Erythroblast (primary cell): ENCODE data around the gene GALNT10.

Experiments used
- DNase-seq, 2 experiments: peaks; one replicate each; lab custom pipeline; 2025; lab: John Stamatoyannopoulos, UW
- GATA1 ChIP-seq: IDR thresholded peaks from 2 replicates; pipeline ENCODE4 v1.6.1; 2011; ENCODE audit warnings: low read depth, mild to moderate bottlenecking, control low read depth, low read length, moderate library complexity
- POLR2A ChIP-seq: IDR thresholded peaks from 2 replicates; pipeline ENCODE4 v1.6.1; 2011; ENCODE audit warnings: mild to moderate bottlenecking, low read length

Gene GALNT10

DNA sequence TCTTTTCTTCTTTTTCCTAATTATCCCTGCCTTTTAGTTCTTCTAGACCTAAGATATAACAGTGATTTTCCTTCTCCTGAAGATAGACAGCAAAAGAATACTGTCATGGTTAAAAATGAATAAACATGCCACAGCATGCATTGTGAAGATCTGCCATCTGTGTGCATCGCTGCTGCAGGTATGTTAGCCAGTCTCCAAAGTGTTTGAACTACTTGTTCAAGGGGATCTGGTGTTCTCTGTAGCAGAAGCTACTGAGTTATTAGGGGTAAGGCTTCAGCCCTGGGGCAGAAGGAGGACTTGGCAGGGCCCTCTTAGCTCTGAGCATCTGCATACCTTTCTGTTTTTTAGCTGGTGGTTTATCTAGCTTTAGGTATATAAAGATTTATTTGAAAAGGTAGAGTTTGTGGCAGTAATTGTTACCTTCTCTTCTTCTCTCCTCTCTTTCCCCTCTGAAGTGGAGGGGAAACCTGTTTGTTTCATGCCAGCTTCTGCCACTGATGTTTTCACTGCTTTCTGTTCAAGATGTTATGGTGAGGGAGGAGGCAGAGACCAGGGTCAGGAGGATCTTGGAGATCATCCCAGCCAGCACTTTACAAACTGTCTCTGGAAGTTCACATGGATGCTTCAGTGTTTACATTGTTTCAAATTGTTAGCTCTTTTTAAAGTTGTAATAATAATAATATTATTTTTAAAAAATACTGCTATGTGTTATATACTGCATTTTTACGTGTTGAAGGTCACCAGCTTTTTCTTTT lies 25.2 kb downstream of the GALNT10 start:
- no peak for DNase-seq
- TF ChIP-seq GATA1 (no peak), POLR2A (no peak)

GRCh38 chr5:154217462-154217861 lies 26.9 kb downstream of the GALNT10 start:
- TF ChIP-seq POLR2A, result no peak

GRCh38 chr5:154218786-154219185 lies 28.3 kb downstream of the GALNT10 start:
- no peak for DNase-seq
- no peak for TF ChIP-seq POLR2A
- TF ChIP-seq GATA1, result no peak

More at GRCh38 chr5:154217462-154217861, 26.9 kb downstream of the GALNT10 start:
- DNase-seq, result no peak

DNA sequence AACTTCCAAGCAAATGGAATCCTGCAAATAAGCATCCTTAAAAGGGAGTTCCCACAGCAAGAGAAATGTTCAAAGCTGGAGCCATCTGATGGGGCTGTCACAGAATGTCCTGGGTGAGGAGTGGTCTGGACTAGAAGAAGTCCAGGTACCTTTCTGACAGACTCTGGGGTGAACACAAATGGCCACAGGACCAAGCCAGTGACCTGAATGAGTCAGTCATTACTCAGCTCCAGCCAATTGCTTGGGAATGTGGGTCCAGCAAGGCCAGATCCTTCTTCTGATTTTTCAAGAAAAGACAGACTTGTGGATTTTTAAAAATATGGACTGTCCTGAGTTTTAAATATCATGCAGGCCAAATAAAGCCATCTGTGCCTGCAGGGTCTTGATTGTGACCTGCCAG lies 30.1 kb downstream of the GALNT10 start:
- DNase-seq, result no peak
- TF ChIP-seq GATA1 (no peak), POLR2A (no peak)

DNA sequence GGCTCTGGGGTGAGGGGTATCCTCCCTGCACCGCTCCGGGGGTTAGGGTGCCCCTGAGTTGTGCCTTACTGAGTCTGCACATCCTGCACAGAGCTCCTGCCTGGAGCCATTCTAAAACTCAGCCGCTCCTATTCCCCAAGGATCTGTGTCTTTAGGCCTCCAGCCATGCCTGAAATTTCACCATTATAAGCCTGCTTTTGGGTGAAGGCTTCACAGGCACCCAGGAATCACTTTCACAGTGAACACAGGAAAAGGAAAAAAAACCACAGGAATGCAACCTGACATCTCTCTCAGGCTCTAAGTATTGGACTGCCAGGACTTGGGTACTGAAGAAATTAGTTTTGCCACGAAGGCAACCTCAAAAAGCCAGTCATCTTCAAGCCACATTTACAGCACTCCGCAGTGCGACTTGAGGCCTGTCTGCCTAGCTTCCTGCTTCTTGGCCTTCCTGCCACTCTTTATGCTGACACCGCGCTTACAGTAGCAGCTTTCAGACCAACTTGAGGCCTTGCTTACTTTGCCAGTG lies 30.9 kb downstream of the GALNT10 start:
- no peak for TF ChIP-seq POLR2A
- no peak for TF ChIP-seq GATA1
- DNase-seq, result no peak

- TF ChIP-seq POLR2A, result no peak
- no peak for TF ChIP-seq GATA1
- no peak for DNase-seq
These were observed 31.9 kb downstream of the GALNT10 start for GRCh38 chr5:154222414-154222813.

GRCh38 chr5:154223320-154223719 lies 32.8 kb downstream of the GALNT10 start:
- TF ChIP-seq POLR2A, result no peak
- TF ChIP-seq GATA1, result no peak
- peak in 1 of 2 experiments; percentile 32 for DNase-seq

DNA sequence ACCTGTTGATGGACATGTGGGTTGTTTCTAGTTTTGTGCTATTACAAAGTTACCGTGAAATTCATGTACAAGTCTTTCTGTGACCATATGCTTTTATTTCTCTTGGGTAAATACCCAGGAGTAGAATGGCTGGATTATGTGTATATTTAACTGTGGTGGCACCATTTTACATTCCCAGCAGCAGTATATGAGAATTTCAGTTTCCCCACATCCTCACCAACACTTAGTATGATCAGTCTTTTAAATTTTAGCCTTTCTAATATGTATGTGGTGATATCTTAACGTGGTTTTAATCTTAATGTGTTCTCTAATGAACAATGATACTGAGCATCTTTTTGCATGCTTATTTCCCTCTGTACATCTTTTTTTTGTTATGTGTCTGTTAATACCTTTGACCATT lies 36.6 kb downstream of the GALNT10 start:
- no peak for TF ChIP-seq GATA1
- no peak for TF ChIP-seq POLR2A
- no peak for DNase-seq

- TF ChIP-seq GATA1 (no peak), POLR2A (no peak)
These were observed 38.2 kb downstream of the GALNT10 start for GRCh38 chr5:154228696-154229095.

DNA sequence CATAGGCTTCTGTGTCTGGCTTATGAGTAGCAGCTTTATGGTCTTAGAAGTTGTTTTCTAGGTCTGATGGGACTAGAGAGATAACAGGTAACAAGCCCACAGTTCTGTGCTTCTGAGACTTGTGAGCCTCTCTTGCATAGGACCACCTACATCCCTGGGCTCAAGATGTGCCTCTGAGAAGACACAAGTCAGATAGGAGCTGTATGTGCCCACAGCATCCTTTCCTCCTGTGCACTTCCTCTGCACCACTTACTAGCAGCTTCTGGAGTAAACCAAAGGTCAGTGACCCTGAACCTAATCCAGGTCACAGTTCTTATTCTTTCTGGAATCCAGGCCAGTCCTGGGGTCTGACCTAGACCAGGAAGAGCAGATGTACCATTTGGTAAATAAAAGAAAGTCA lies 40.0 kb downstream of the GALNT10 start:
- DNase-seq, result no peak

More at GRCh38 chr5:154228696-154229095, 38.2 kb downstream of the GALNT10 start:
- no peak for DNase-seq

GRCh38 chr5:154234551-154234950 lies 44.0 kb downstream of the GALNT10 start:
- DNase-seq, result peak; percentile 40 to 66

More for the DNA sequence above, 40.0 kb downstream of the GALNT10 start:
- TF ChIP-seq POLR2A (no peak), GATA1 (no peak)

GRCh38 chr5:154236011-154236410 lies 45.5 kb downstream of the GALNT10 start:
- TF ChIP-seq POLR2A (no peak), GATA1 (no peak)
- no peak for DNase-seq

More at GRCh38 chr5:154234551-154234950, 44.0 kb downstream of the GALNT10 start:
- TF ChIP-seq POLR2A (no peak), GATA1 (no peak)

GRCh38 chr5:154236536-154237375 lies 46.2 kb downstream of the GALNT10 start:
- TF ChIP-seq GATA1 (no peak), POLR2A (no peak)
- DNase-seq, result peak in 1 of 2 experiments; percentile 15

GRCh38 chr5:154237376-154237743 lies 46.8 kb downstream of the GALNT10 start:
- no peak for DNase-seq
- no peak for TF ChIP-seq GATA1
- TF ChIP-seq POLR2A, result no peak
